Ascending aorta (tissue), 2 donors: ENCODE measurements around the gene NAB2. TPM values are rescaled to one million over a fixed set of nuclear protein-coding genes. Genes with fewer than 3 reads are reported as not detected.

Experiments
- DNase-seq, 2 donors: peaks; one replicate each; pipeline ENCODE4 v3.0.0-alpha.2; 2019; ENCODE audit warnings: low spot score in 2 of 2
- H3K27ac ChIP-seq, 2 donors: fragments of 200-600 bp; sonication (generic); one replicate each; pipeline ENCODE4 v1.5.1; 2016 to 2017; ENCODE audit warnings: mild to moderate bottlenecking in 1 of 2
- H3K27me3 ChIP-seq: fragments of 200-600 bp; sonication (generic); one replicate; pipeline ENCODE4 v1.5.1; 2017
- H3K36me3 ChIP-seq, 2 donors: fragments of 200-600 bp; sonication (generic); one replicate each; pipeline ENCODE4 v1.5.1; 2016
- H3K4me1 ChIP-seq, 2 donors: fragments of 200-600 bp; sonication (generic); one replicate each; pipeline ENCODE4 v1.5.1; 2016 to 2017; ENCODE audit warnings: mild to moderate bottlenecking in 1 of 2
- H3K4me3 ChIP-seq, 2 donors: fragments of 200-600 bp; sonication (generic); one replicate each; pipeline ENCODE4 v1.5.1; 2016 to 2017; ENCODE audit warnings: mild to moderate bottlenecking in 1 of 2
- H3K9me3 ChIP-seq, 2 donors: fragments of 200-600 bp; sonication (generic); one replicate each; pipeline ENCODE4 v1.5.1; 2016
- intact Hi-C: fragments of 100-400 bp; cut with DNase I; formaldehyde crosslinking; loops from one replicate; pipeline ENCODE4 v1.15.1; 2023
- total RNA-seq: library from RNA; depleted of rRNA; stranded (reverse); fragments of >200 nt; gene quantifications from one replicate; pipeline ENCODE4 v1.1.0, GENCODE V29; 2016
- TF ChIP-seq, protein P1 (sequence below), 3 experiments: fragments of 200-600 bp in 2 of 3; fragments of 450-650 bp in 1 of 3; sonication (generic) in 2 of 3; IDR thresholded peaks; one replicate each; pipeline ENCODE4 v1.5.1; 2016 to 2019; ENCODE audit warnings: antibody characterized with exemption in 3 of 3, mild to moderate bottlenecking in 1 of 3, moderate library complexity in 1 of 3

The NAB2 gene
- total RNA-seq, 1 donor from 2014 or later = 50.9 TPM

DNA sequence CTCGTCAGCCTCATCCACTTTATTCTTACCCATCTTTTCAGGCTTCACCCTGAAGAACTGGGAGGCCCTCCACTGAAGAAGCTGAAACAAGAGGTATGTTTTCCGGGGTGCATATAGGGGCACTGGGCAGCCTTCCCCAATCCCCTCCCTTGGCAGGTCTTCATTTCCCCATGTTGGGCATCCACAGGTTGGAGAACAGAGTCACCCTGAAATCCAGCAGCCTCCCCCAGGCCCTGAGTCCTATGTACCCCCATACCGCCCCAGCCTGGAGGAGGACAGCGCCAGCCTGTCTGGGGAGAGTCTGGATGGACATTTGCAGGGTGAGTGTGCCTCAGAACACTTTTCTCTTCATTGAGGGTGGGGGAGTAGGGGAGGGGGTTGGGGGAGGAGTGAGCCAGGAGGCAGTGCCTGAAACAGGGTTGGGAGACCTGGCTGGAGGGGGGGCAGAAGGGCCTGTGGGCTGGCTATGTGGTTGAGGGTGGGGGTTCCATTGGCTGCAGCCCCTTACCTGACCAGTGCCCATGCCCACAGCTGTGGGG lies 4.0 kb downstream of the NAB2 start:
- intact Hi-C loops = loop anchor here (2.0 kb wide), 1 partner anchor 24 kb away; no protein-coding TSS in a partner anchor
- Histone ChIP-seq H3K27ac (peak overlapping the region; percentile 83 to 87), H3K4me3 (peak overlapping the region in 1 of 2 donors; percentile 33), H3K27me3 (no peaks in the 10 kb centered on the region), H3K36me3 (peaks cover 49 to 63% of the 10 kb centered on the region in 2 donors), H3K9me3 (no peaks in the 10 kb centered on the region), H3K4me1 (peaks cover 26 to 47% of the 10 kb centered on the region in 2 donors)
- no peak for DNase-seq
- TF ChIP-seq, protein P1, sequence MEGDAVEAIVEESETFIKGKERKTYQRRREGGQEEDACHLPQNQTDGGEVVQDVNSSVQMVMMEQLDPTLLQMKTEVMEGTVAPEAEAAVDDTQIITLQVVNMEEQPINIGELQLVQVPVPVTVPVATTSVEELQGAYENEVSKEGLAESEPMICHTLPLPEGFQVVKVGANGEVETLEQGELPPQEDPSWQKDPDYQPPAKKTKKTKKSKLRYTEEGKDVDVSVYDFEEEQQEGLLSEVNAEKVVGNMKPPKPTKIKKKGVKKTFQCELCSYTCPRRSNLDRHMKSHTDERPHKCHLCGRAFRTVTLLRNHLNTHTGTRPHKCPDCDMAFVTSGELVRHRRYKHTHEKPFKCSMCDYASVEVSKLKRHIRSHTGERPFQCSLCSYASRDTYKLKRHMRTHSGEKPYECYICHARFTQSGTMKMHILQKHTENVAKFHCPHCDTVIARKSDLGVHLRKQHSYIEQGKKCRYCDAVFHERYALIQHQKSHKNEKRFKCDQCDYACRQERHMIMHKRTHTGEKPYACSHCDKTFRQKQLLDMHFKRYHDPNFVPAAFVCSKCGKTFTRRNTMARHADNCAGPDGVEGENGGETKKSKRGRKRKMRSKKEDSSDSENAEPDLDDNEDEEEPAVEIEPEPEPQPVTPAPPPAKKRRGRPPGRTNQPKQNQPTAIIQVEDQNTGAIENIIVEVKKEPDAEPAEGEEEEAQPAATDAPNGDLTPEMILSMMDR (IDR thresholded peaks at IDR 0.05) = no peak

DNA sequence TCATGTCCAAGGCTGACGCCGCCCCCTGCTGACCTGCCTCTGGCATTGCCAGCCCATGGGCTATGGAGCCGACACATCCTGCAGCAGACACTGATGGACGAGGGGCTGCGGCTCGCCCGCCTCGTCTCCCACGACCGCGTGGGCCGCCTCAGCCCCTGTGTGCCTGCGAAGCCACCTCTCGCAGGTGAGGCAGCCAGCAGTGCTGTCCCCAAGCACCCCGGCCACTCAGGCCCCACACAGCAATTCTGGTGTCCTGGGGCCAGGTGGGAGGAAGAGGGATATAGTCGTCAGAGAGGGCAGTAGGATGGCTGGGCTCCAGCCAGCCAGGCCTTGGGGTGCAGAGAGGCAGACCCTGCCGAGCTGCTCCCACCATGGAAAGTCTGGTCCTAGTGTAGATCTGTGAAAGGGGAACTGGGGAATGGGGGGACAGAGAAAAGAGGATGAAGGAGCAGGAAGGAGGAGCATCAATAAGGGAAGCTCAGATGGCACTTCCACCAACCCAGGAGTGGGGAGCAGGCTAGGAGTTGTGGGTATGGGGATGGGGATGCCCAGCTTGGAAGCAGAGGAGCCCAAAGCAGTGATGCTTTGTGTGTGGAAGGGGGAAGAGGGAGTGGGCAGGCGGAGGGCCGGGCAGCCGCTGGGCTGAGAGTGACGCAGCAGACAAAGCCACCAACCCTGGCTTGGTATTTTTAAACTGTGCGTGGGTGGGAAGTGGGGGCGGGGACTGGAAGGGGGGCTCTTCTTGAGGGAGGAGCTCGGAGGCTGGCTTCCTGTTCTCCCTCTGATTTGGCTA lies 4.7 kb downstream of the NAB2 start:
- Histone ChIP-seq H3K9me3 (no peaks in the 10 kb centered on the region), H3K27ac (peak overlapping the region; percentile 83 to 87), H3K4me1 (peaks cover 26 to 43% of the 10 kb centered on the region in 2 donors), H3K4me3 (peak overlapping the region in 1 of 2 donors; percentile 33), H3K27me3 (no peaks in the 10 kb centered on the region), H3K36me3 (peaks cover 56 to 69% of the 10 kb centered on the region in 2 donors)
- DNase-seq = peak in 1 of 2 donors; percentile 90
- intact Hi-C loops = loop anchor here (2.0 kb wide), 1 partner anchor 25 kb away; no protein-coding TSS in a partner anchor
- TF ChIP-seq, protein P1 (IDR thresholded peaks at IDR 0.05) = peak; percentile 45 to 56 (median 46)

DNA sequence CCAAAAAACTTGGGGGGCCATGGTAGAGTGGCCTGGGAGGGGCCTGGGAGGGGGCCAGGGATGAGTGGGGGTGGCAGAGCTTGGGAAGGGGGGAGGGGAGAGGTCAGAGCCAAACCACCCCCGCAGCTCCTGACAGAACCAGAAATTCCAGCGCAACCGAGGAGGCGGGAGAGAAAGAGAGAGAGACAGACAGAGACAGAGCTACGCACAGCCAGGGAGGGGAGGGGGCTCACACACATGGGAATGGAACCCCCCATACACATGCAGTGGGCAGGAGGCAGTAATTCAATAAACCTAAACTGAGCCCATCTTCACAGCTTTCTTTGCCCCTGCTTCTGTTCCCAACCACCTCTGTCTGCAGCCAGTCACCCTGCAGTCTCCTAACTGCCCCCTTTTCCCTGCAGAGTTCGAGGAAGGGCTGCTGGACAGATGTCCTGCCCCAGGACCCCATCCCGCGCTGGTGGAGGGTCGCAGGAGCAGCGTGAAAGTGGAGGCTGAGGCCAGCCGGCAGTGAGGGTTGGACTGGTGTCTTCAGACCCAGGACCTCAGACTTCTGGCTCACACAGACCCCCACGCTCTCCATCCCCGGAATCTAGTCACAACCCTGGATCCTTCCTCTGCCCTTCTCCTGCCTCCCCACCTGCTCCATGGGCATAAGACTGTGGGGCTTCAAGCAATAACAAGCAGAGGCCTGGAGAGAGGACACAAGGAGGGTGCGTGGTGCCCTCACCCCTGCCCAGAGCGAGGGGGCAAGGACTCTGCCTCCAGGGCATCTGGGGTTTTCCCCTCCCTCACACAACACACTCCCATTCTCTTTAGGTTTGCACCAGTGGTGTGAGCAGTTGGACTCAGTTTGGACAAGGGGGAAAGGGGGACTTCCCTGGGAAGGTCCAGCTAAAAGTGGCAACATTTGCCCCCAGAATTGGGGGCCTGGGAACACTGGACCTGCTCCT lies 5.6 kb downstream of the NAB2 start:
- DNase-seq = no peak
- no peaks in the 10 kb centered on the region for H3K27me3 ChIP-seq
- intact Hi-C loops = no loop called here
- H3K27ac ChIP-seq = peak overlapping the region; percentile 83 to 87
- H3K36me3 ChIP-seq = peaks cover 65 to 77% of the 10 kb centered on the region in 2 donors
- H3K4me1 ChIP-seq = peaks cover 26 to 43% of the 10 kb centered on the region in 2 donors
- TF ChIP-seq, protein P1 (IDR thresholded peaks at IDR 0.05) = no peak
- H3K4me3 ChIP-seq = peak overlapping the region in 1 of 2 donors; percentile 33
- H3K9me3 ChIP-seq = no peaks in the 10 kb centered on the region

DNA sequence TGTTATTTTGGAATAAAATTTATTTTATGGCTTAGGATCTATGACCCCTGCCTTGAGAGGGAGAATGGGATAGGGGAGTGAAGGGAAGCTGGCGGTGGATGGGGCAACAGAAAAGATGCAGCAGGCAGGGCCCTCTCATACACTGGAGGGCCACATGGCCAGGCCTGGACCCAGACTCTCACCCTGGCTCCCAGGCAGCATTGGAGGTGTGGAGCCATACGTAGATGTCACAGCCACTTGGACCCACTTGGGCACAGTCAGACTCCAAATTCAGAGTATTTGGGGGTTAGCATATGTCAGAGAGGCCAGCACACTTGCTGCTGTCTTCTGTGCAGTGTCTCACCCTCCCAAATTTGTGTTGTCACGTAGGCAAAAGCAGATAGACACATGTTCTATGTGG lies 6.5 kb downstream of the NAB2 start:
- no peaks in the 10 kb centered on the region for H3K9me3 ChIP-seq
- no peak overlapping the region for H3K4me3 ChIP-seq
- H3K27ac ChIP-seq = peak overlapping the region; percentile 83 to 87
- intact Hi-C loops = no loop called here
- DNase-seq = no peak
- H3K4me1 ChIP-seq = peaks cover 23 to 39% of the 10 kb centered on the region in 2 donors
- peaks cover 72 to 86% of the 10 kb centered on the region in 2 donors for H3K36me3 ChIP-seq
- TF ChIP-seq, protein P1 (IDR thresholded peaks at IDR 0.05) = no peak
- no peaks in the 10 kb centered on the region for H3K27me3 ChIP-seq

DNA sequence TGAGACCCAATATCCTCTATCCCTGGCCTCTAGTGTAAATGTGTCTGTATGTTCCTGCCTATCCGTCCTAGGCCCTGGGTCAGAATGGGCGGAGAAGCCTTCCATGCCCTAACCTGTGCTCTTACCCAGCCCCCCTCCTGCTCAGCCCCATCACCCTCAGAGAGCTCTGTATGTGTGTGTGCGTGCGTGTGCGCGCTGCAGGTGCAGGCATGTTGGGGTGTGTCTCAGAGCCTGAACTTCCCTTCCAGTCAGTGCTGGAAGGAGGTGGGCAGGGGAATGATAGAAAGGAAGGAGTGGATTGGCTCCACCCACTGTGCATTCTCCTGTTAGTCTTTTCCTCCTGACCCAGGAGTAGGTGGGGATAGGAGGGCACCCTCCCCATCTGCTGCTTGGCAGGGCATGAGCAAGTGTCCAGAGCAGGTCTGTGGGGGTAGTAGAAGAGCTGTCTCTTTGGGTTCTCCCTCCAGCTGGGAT lies 7.2 kb downstream of the NAB2 start:
- peaks cover 16 to 32% of the 10 kb centered on the region in 2 donors for H3K4me1 ChIP-seq
- no peak overlapping the region for H3K4me3 ChIP-seq
- no peaks in the 10 kb centered on the region for H3K9me3 ChIP-seq
- intact Hi-C loops = no loop called here
- TF ChIP-seq, protein P1 (IDR thresholded peaks at IDR 0.05) = no peak
- H3K36me3 ChIP-seq = peaks cover 72 to 89% of the 10 kb centered on the region in 2 donors
- no peaks in the 10 kb centered on the region for H3K27me3 ChIP-seq
- DNase-seq = no peak
- peak overlapping the region in 1 of 2 donors; percentile 26 for H3K27ac ChIP-seq
